BJ (cell line): ENCODE data around the gene DCLK2. TPM values are rescaled to one million over a fixed set of nuclear protein-coding genes. Genes with fewer than 3 reads are reported as not detected.

Experiments used
- CTCF ChIA-PET: fragments of 350-600 bp; formaldehyde crosslinking; extraction: SDS; loops from one replicate; lab custom pipeline; 2021; ENCODE audit warnings: antibody characterized with exemption, inconsistent platforms; lab: Yijun Ruan, JAX
- POLR2A ChIA-PET: fragments of 300-600 bp; sonication (Branson Sonifier 250); formaldehyde crosslinking; extraction: SDS; loops from one replicate; lab custom pipeline; 2021; ENCODE audit warnings: antibody characterized with exemption; lab: Charles Lee
- DNase-seq: peaks from one replicate; pipeline ENCODE4 v3.0.0-alpha.2; 2011; ENCODE audit warnings: low read depth
- H3K27me3 ChIP-seq: 2 replicates; pipeline ENCODE4 v1.6.0; 2011; ENCODE audit warnings: low read length; ENCODE audit not compliant: control insufficient read depth, insufficient read depth
- H3K36me3 ChIP-seq: 2 replicates; pipeline ENCODE4 v1.5.1; 2011; ENCODE audit warnings: low read length; ENCODE audit not compliant: control insufficient read depth, insufficient read depth
- H3K4me3 ChIP-seq: 2 replicates; pipeline ENCODE4 v1.5.1; 2011; ENCODE audit warnings: low read depth, mild to moderate bottlenecking, control low read depth, low read length
- CTCF ChIP-seq: IDR thresholded peaks from 2 replicates; pipeline ENCODE4 v1.5.1; 2011; ENCODE audit warnings: low read depth, mild to moderate bottlenecking, control low read depth, inconsistent platforms, low read length, moderate library complexity; ENCODE audit not compliant: insufficient read depth
- polyA plus RNA-seq: library from polyadenylated mRNA; depleted of rRNA; stranded (reverse); fragments of >200 nt; gene quantifications from 2 replicates; pipeline ENCODE4 v1.2.3, GENCODE V29; 2011

The DCLK2 gene
- polyA plus RNA-seq, 1 experiment: 38.8 TPM

- H3K27me3 ChIP-seq: no peaks in the 10 kb centered on the region
- DNase-seq: no peak
- H3K36me3 ChIP-seq: peaks cover 30% of the 10 kb centered on the region
- no peak for TF ChIP-seq CTCF
- ChIA-PET CTCF (interaction anchor here (1.3 kb wide), 2 partner anchors 12 to 23 kb away, joined by 3 to 4 read pairs; no protein-coding TSS in a partner anchor), POLR2A (no interaction called here)
- H3K4me3 ChIP-seq: no peak overlapping the region
These were observed 169.9 kb downstream of the DCLK2 start for GRCh38 chr4:150248181-150248580.

- Histone ChIP-seq H3K4me3 (no peak overlapping the region), H3K27me3 (no peaks in the 10 kb centered on the region), H3K36me3 (peaks cover 44% of the 10 kb centered on the region)
- TF ChIP-seq CTCF: no peak
- ChIA-PET CTCF (interaction anchor here (1.3 kb wide), 1 partner anchor 8 kb away, joined by 3 read pairs; no protein-coding TSS in a partner anchor), POLR2A (no interaction called here)
- no peak for DNase-seq
These were observed 172.2 kb downstream of the DCLK2 start for GRCh38 chr4:150250293-150250997.

- CTCF ChIA-PET: interaction anchor here (1.3 kb wide), 1 partner anchor 9 kb away, joined by 3 read pairs; no protein-coding TSS in a partner anchor
- H3K36me3 ChIP-seq: peaks cover 48% of the 10 kb centered on the region
- no peaks in the 10 kb centered on the region for H3K27me3 ChIP-seq
- POLR2A ChIA-PET: no interaction called here
- H3K4me3 ChIP-seq: no peak overlapping the region
- no peak for TF ChIP-seq CTCF
- DNase-seq: no peak
These were observed 172.9 kb downstream of the DCLK2 start for GRCh38 chr4:150250998-150251651.

GRCh38 chr4:150251752-150252190 lies 173.5 kb downstream of the DCLK2 start:
- DNase-seq: no peak
- H3K27me3 ChIP-seq: no peaks in the 10 kb centered on the region
- H3K36me3 ChIP-seq: peaks cover 44% of the 10 kb centered on the region
- ChIA-PET POLR2A (no interaction called here), CTCF (interaction anchor here (0.7 to 2.6 kb wide), 2 partner anchors 9 to 170 kb away, joined by 3 to 8 read pairs; no protein-coding TSS in a partner anchor)
- TF ChIP-seq CTCF: no peak
- no peak overlapping the region for H3K4me3 ChIP-seq

GRCh38 chr4:150252306-150252705 lies 174.1 kb downstream of the DCLK2 start:
- CTCF ChIA-PET: interaction anchor here (0.7 to 2.6 kb wide), 2 partner anchors 10 to 170 kb away, joined by 3 to 8 read pairs; no protein-coding TSS in a partner anchor
- TF ChIP-seq CTCF: no peak
- no peak overlapping the region for H3K4me3 ChIP-seq
- POLR2A ChIA-PET: no interaction called here
- peaks cover 48% of the 10 kb centered on the region for H3K36me3 ChIP-seq
- no peaks in the 10 kb centered on the region for H3K27me3 ChIP-seq
- DNase-seq: no peak
